GM12878 (cell line): ENCODE data around the gene CNR2. TPM values are rescaled to one million over a fixed set of nuclear protein-coding genes. Genes with fewer than 3 reads are reported as not detected.

Experiments used
- ATAC-seq: fragments of 200-7000 bp; cut with Tn5 transposase; 3 replicates; pipeline ENCODE4 v1.9.1; 2020; ENCODE audit warnings: mild to moderate bottlenecking, moderate library complexity
- BruUV-seq: library from RNA; stranded (reverse); fragments of 400-500 nt; replicated peaks from 2 replicates; lab custom pipeline; 2021; lab: Mats Ljungman, UMichigan
- CTCF ChIA-PET: fragments of 300-600 bp; sonication (Branson Sonifier 250); formaldehyde crosslinking; extraction: SDS; loops from one replicate; lab custom pipeline; 2021; ENCODE audit warnings: inconsistent platforms; lab: Yijun Ruan, JAX
- POLR2A ChIA-PET: fragments of 350-600 bp; formaldehyde crosslinking; extraction: SDS; loops from one replicate; lab custom pipeline; 2021; ENCODE audit warnings: inconsistent platforms; lab: Charles Lee
- RAD21 ChIA-PET: fragments of 300-600 bp; sonication (Branson Sonifier 250); formaldehyde crosslinking; loops from one replicate; lab custom pipeline; 2023; ENCODE audit warnings: antibody characterized with exemption; ENCODE audit not compliant: unreplicated experiment; lab: Charles Lee
- SMC1A ChIA-PET: fragments of 300-600 bp; sonication (Branson Sonifier 250); formaldehyde crosslinking; loops from one replicate; lab custom pipeline; 2023; ENCODE audit not compliant: unreplicated experiment, uncharacterized antibody; lab: Charles Lee
- DNase-seq: peaks from one replicate; pipeline ENCODE4 v3.0.0-alpha.2; 2011; ENCODE audit warnings: low read depth, low spot score
- FAIRE-seq: peaks from 3 replicates; lab custom pipeline; 2011; peaks lifted over from hg19 to GRCh38; lab: Jason Lieb, UNC
- H2AFZ ChIP-seq: 2 replicates; pipeline ENCODE4 v1.6.0; 2011; ENCODE audit warnings: low read depth, low read length, control low read depth; ENCODE audit not compliant: control insufficient read depth
- H3K27ac ChIP-seq: 2 replicates; pipeline ENCODE4 v1.5.1; 2011; ENCODE audit warnings: control low read depth; ENCODE audit not compliant: control insufficient read depth, insufficient read depth
- H3K27me3 ChIP-seq, 2 experiments: replicated peaks in 1 of 2; 2 replicates each; pipeline versions ENCODE4 v1.6.0 to v1.6.1; 2011; ENCODE audit warnings: low read length in 1 of 2; ENCODE audit not compliant: control insufficient read depth in 2 of 2, insufficient read depth in 2 of 2
- H3K36me3 ChIP-seq, 2 experiments: 2 replicates each; pipeline ENCODE4 v1.5.1; 2011; ENCODE audit warnings: low read length in 1 of 2; ENCODE audit not compliant: control insufficient read depth in 2 of 2, insufficient read depth in 2 of 2
- H3K4me1 ChIP-seq: 2 replicates; pipeline ENCODE4 v1.6.1; 2011; ENCODE audit warnings: mild to moderate bottlenecking, low read length, moderate library complexity, mixed read lengths; ENCODE audit not compliant: control insufficient read depth, insufficient read depth
- H3K4me2 ChIP-seq: 2 replicates; pipeline ENCODE4 v1.6.0; 2011; ENCODE audit warnings: control low read depth; ENCODE audit not compliant: control insufficient read depth, insufficient read depth
- H3K4me3 ChIP-seq: fragments of 200-600 bp; sonication (generic); 2 replicates; pipeline ENCODE4 v1.5.1; 2016
- H3K79me2 ChIP-seq: 2 replicates; pipeline ENCODE4 v1.6.0; 2011; ENCODE audit warnings: low read length; ENCODE audit not compliant: control insufficient read depth, insufficient read depth
- H3K9ac ChIP-seq: 2 replicates; pipeline ENCODE4 v1.8.0; 2011; ENCODE audit warnings: low read length, control low read depth, mixed read lengths; ENCODE audit not compliant: control insufficient read depth, insufficient read depth
- H3K9me3 ChIP-seq: replicated peaks from 3 replicates; pipeline ENCODE4 v1.5.1; 2011; ENCODE audit warnings: mild to moderate bottlenecking, low read length; ENCODE audit not compliant: control insufficient read depth, insufficient read depth
- H4K20me1 ChIP-seq: 2 replicates; pipeline ENCODE4 v1.6.0; 2011; ENCODE audit not compliant: control insufficient read depth, insufficient read depth
- FOXK2 ChIP-seq: fragments of 450-650 bp; IDR thresholded peaks from 2 replicates; pipeline ENCODE4 v1.6.1; 2017; ENCODE audit warnings: mild to moderate bottlenecking, moderate library complexity
- GATAD2B ChIP-seq: fragments of 450-650 bp; conservative IDR thresholded peaks from 2 replicates; pipeline ENCODE4 v1.6.1; 2017; ENCODE audit warnings: low read depth, mild to moderate bottlenecking, moderate library complexity
- MXI1 ChIP-seq: fragments of 150-350 bp; IDR thresholded peaks from 2 replicates; pipeline ENCODE4 v1.6.1; 2011; ENCODE audit warnings: low read depth, mild to moderate bottlenecking, inconsistent platforms, low read length, improper control_type of control experiment
- PAX5 ChIP-seq: IDR thresholded peaks from 2 replicates; pipeline ENCODE4 v1.6.1; 2011; ENCODE audit warnings: low read depth, low read length, borderline replicate concordance
- TCF7 ChIP-seq: IDR thresholded peaks from 2 replicates; pipeline ENCODE4 v1.6.1; 2014; ENCODE audit warnings: antibody characterized with exemption, borderline replicate concordance
- ZBED1 ChIP-seq: IDR thresholded peaks from 2 replicates; pipeline ENCODE4 v1.6.1; 2016; ENCODE audit warnings: borderline replicate concordance
- WGBS: methylation state at CpG from one replicate; pipeline ENCODE4 v1.1.6; 2016; ENCODE audit warnings: low lambda C conversion rate; ENCODE audit not compliant: insufficient replicate concordance, insufficient coverage; ENCODE audit errors: missing lambda C conversion rate; 5-methylcytosine and 5-hydroxymethylcytosine counted together
- in situ Hi-C: fragments of 300-500 bp; cut with MboI; formaldehyde crosslinking; loops from 9 replicates; pipeline ENCODE4 v1.14.3; 2018; ENCODE audit warnings: mixed read lengths
- intact Hi-C: fragments of 100-400 bp; cut with micrococcal nuclease; formaldehyde crosslinking; loops from one replicate; pipeline ENCODE4 v1.14.2; 2022; ENCODE audit not compliant: unreplicated experiment
- polyA plus RNA-seq, 11 experiments: library from polyadenylated mRNA; depleted of rRNA in 4 of 11; unstranded in 6 of 11; stranded (reverse) in 5 of 11; fragments of >200 nt; fragmentation: Nextera tagmentation in 4 of 11; fragmentation: Illumina TruSeq in 1 of 11; extraction: Ambion mirVana in 4 of 11; extraction: Trizol in 1 of 11; gene quantifications; 1 replicate in 1 of 11; 2 replicates in 10 of 11; pipeline versions ENCODE4 v1.2.1 to v1.2.3, GENCODE V29; 2011 to 2016; ENCODE audit warnings: inconsistent platforms in 2 of 11, missing spikeins in 2 of 11, low read depth in 1 of 11
- total RNA-seq, 4 experiments: library from RNA; depleted of rRNA in 3 of 4; stranded (reverse); fragments of >200 nt in 3 of 4; fragmentation: Illumina TruSeq in 1 of 4; extraction: Trizol in 1 of 4; gene quantifications; 2 replicates each; pipeline versions ENCODE4 v1.2.1 to v1.2.3, GENCODE V29; 2013 to 2021
- TF ChIP-seq, protein P1 (sequence below): IDR thresholded peaks from 2 replicates; pipeline ENCODE4 v1.6.1; 2012; ENCODE audit warnings: improper control_type of control experiment, low read depth, low read length; ENCODE audit not compliant: insufficient replicate concordance
- TF ChIP-seq, protein P2 (sequence below): fragments of 450-650 bp; IDR thresholded peaks from 2 replicates; pipeline ENCODE4 v1.6.1; 2016; ENCODE audit warnings: mild to moderate bottlenecking
- TF ChIP-seq, protein P3 (sequence below): IDR thresholded peaks from 2 replicates; pipeline ENCODE4 v1.6.1; 2011; ENCODE audit warnings: borderline replicate concordance, low read depth, mild to moderate bottlenecking, moderate library complexity, low read length; ENCODE audit not compliant: insufficient read depth, poor library complexity, severe bottlenecking
- TF ChIP-seq, protein P4 (sequence below): fragments of 450-650 bp; formaldehyde crosslinking; IDR thresholded peaks from 2 replicates; pipeline ENCODE4 v1.4.0; 2020; ENCODE audit warnings: mild to moderate bottlenecking, moderate library complexity

The CNR2 gene
- total and polyA plus RNA-seq, 10 of the 15 experiments (the other 5 are each of a cell fraction or from before 2014, with no cell fraction given) = 0.46 to 19.8 (median 12.2) TPM

DNA sequence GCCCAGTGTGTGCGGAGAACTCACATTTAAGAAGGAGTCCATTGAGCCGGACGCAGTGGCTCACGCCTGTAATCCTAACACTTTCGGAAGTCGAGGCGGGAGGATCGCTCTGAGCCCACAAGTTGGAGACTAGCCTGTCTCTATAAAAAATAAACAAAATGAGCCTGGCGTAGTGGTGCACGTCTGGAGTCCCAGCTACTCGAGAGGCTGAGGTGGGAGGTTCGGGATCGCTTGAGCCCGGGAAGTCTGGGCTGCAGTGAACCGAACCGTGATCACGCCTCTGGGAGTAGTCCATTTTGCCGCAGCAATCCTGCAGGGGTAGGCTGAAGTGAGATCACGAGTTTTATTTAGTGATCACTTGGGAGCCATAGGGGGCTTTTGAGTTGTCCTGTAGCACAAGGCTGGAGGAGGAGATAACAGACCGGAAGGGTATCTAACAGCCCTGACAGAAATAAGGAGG is 44.6 kb downstream of the CNR2 start:
- 30% methylated on average over 20 of the region's 20 CpGs for WGBS
- in situ Hi-C loops (loop anchor here (10.0 kb wide), 1 partner anchor 64 kb away; the partner anchor contains the start of gene GALE), intact Hi-C loops (loop anchor here (1.0 to 2.0 kb wide), 4 partner anchors 40 to 59 kb away; partner anchors contain the start of gene HMGCL)
- POLR2A ChIA-PET = interaction anchor here (0.6 to 1.7 kb wide), 3 partner anchors 40 to 847 kb away, joined by 3 to 5 read pairs (median 3); no protein-coding TSS in a partner anchor
- H2AFZ ChIP-seq = no peak overlapping the region
- RAD21 ChIA-PET = interaction anchor here (1.8 kb wide), 1 partner anchor 45 kb away, joined by 7 read pairs; the partner anchor contains the start of gene CNR2
- H3K9me3 ChIP-seq = no peaks in the 10 kb centered on the region
- H3K79me2 ChIP-seq = peaks cover 34% of the 10 kb centered on the region
- no TSS peak for BruUV-seq
- no peaks in the 10 kb centered on the region for H3K36me3 ChIP-seq
- H4K20me1 ChIP-seq = no peaks in the 10 kb centered on the region
- H3K4me1 ChIP-seq = peaks cover 10% of the 10 kb centered on the region
- H3K9ac ChIP-seq = no peak overlapping the region
- H3K4me2 ChIP-seq = no peak overlapping the region
- no peak overlapping the region for H3K27ac ChIP-seq
- H3K27me3 ChIP-seq = no peaks in the 10 kb centered on the region
- CTCF ChIA-PET = interaction anchor here (0.9 to 4.5 kb wide), 7 partner anchors 10 to 58 kb away, joined by 3 to 49 read pairs (median 6); partner anchors contain the start of genes CNR2 and HMGCL
- SMC1A ChIA-PET = interaction anchor here (1.0 to 4.6 kb wide), 4 partner anchors 36 to 97 kb away, joined by 3 to 34 read pairs (median 4); no protein-coding TSS in a partner anchor
- ATAC-seq (no peak), DNase-seq (no peak), FAIRE-seq (no peak)
- peak overlapping the region; percentile 77; the same call in 1 of the 2 replicates for H3K4me3 ChIP-seq
- TF ChIP-seq, protein P1, sequence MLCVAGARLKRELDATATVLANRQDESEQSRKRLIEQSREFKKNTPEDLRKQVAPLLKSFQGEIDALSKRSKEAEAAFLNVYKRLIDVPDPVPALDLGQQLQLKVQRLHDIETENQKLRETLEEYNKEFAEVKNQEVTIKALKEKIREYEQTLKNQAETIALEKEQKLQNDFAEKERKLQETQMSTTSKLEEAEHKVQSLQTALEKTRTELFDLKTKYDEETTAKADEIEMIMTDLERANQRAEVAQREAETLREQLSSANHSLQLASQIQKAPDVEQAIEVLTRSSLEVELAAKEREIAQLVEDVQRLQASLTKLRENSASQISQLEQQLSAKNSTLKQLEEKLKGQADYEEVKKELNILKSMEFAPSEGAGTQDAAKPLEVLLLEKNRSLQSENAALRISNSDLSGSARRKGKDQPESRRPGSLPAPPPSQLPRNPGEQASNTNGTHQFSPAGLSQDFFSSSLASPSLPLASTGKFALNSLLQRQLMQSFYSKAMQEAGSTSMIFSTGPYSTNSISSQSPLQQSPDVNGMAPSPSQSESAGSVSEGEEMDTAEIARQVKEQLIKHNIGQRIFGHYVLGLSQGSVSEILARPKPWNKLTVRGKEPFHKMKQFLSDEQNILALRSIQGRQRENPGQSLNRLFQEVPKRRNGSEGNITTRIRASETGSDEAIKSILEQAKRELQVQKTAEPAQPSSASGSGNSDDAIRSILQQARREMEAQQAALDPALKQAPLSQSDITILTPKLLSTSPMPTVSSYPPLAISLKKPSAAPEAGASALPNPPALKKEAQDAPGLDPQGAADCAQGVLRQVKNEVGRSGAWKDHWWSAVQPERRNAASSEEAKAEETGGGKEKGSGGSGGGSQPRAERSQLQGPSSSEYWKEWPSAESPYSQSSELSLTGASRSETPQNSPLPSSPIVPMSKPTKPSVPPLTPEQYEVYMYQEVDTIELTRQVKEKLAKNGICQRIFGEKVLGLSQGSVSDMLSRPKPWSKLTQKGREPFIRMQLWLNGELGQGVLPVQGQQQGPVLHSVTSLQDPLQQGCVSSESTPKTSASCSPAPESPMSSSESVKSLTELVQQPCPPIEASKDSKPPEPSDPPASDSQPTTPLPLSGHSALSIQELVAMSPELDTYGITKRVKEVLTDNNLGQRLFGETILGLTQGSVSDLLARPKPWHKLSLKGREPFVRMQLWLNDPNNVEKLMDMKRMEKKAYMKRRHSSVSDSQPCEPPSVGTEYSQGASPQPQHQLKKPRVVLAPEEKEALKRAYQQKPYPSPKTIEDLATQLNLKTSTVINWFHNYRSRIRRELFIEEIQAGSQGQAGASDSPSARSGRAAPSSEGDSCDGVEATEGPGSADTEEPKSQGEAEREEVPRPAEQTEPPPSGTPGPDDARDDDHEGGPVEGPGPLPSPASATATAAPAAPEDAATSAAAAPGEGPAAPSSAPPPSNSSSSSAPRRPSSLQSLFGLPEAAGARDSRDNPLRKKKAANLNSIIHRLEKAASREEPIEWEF = no peak
- TF ChIP-seq, protein P2, sequence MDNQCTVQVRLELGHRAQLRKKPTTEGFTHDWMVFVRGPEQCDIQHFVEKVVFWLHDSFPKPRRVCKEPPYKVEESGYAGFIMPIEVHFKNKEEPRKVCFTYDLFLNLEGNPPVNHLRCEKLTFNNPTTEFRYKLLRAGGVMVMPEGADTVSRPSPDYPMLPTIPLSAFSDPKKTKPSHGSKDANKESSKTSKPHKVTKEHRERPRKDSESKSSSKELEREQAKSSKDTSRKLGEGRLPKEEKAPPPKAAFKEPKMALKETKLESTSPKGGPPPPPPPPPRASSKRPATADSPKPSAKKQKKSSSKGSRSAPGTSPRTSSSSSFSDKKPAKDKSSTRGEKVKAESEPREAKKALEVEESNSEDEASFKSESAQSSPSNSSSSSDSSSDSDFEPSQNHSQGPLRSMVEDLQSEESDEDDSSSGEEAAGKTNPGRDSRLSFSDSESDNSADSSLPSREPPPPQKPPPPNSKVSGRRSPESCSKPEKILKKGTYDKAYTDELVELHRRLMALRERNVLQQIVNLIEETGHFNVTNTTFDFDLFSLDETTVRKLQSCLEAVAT = peak; percentile 96; the same call in 1 of the 2 replicates
- no peak for TF ChIP-seq PAX5
- TF ChIP-seq TCF7 = no peak
- TF ChIP-seq, protein P3, sequence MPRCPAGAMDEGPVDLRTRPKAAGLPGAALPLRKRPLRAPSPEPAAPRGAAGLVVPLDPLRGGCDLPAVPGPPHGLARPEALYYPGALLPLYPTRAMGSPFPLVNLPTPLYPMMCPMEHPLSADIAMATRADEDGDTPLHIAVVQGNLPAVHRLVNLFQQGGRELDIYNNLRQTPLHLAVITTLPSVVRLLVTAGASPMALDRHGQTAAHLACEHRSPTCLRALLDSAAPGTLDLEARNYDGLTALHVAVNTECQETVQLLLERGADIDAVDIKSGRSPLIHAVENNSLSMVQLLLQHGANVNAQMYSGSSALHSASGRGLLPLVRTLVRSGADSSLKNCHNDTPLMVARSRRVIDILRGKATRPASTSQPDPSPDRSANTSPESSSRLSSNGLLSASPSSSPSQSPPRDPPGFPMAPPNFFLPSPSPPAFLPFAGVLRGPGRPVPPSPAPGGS = no peak
- TF ChIP-seq GATAD2B = no peak
- TF ChIP-seq, protein P4, sequence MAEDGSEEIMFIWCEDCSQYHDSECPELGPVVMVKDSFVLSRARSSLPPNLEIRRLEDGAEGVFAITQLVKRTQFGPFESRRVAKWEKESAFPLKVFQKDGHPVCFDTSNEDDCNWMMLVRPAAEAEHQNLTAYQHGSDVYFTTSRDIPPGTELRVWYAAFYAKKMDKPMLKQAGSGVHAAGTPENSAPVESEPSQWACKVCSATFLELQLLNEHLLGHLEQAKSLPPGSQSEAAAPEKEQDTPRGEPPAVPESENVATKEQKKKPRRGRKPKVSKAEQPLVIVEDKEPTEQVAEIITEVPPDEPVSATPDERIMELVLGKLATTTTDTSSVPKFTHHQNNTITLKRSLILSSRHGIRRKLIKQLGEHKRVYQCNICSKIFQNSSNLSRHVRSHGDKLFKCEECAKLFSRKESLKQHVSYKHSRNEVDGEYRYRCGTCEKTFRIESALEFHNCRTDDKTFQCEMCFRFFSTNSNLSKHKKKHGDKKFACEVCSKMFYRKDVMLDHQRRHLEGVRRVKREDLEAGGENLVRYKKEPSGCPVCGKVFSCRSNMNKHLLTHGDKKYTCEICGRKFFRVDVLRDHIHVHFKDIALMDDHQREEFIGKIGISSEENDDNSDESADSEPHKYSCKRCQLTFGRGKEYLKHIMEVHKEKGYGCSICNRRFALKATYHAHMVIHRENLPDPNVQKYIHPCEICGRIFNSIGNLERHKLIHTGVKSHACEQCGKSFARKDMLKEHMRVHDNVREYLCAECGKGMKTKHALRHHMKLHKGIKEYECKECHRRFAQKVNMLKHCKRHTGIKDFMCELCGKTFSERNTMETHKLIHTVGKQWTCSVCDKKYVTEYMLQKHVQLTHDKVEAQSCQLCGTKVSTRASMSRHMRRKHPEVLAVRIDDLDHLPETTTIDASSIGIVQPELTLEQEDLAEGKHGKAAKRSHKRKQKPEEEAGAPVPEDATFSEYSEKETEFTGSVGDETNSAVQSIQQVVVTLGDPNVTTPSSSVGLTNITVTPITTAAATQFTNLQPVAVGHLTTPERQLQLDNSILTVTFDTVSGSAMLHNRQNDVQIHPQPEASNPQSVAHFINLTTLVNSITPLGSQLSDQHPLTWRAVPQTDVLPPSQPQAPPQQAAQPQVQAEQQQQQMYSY (CRISPR knock-in tag) = no peak
- no peak for TF ChIP-seq MXI1
- TF ChIP-seq ZBED1 = no peak
- no peak for TF ChIP-seq FOXK2
